HepG2 (cell line): Measurements from ENCODE around the gene FCHSD1. TPM values are rescaled to one million over a fixed set of nuclear protein-coding genes. Genes with fewer than 3 reads are reported as not detected.

ENCODE experiments used
- ARNT2 ChIP-seq: sonication (generic); formaldehyde crosslinking; IDR thresholded peaks from 2 replicates; pipeline ENCODE4 v1.8.0; 2022; ENCODE audit warnings: mild to moderate bottlenecking, low read depth, missing genetic modification reagents, moderate library complexity
- PAX8 ChIP-seq: sonication (generic); formaldehyde crosslinking; IDR thresholded peaks from 2 replicates; pipeline ENCODE4 v1.8.0; 2022; ENCODE audit warnings: mild to moderate bottlenecking, missing genetic modification reagents, borderline replicate concordance
- polyA plus RNA-seq, 8 experiments: library from polyadenylated mRNA; depleted of rRNA in 3 of 8; stranded (reverse) in 7 of 8; unstranded in 1 of 8; fragments of >200 nt; fragmentation: Illumina TruSeq in 4 of 8; extraction: Trizol in 4 of 8; gene quantifications; 2 replicates each; pipeline versions ENCODE4 v1.2.1 to v1.2.3, GENCODE V29; 2011 to 2016; ENCODE audit warnings: low read depth in 4 of 8, missing spikeins in 1 of 8, mixed read lengths in 1 of 8; ENCODE audit not compliant: insufficient read depth in 1 of 8
- total RNA-seq, 5 experiments: library from RNA; depleted of rRNA; stranded (reverse); fragments of >200 nt; fragmentation: Illumina TruSeq; extraction: Trizol; gene quantifications; 2 replicates each; pipeline ENCODE4 v1.2.3, GENCODE V29; 2016; ENCODE audit warnings: low read depth in 1 of 5
- TF ChIP-seq, protein P1 (sequence below): sonication (generic); formaldehyde crosslinking; IDR thresholded peaks from 2 replicates; pipeline ENCODE4 v1.4.0; 2020; ENCODE audit warnings: missing genetic modification reagents
- TF ChIP-seq, protein P2 (sequence below): sonication (generic); formaldehyde crosslinking; IDR thresholded peaks from 2 replicates; pipeline ENCODE4 v1.5.0; 2020; ENCODE audit warnings: mild to moderate bottlenecking, missing genetic modification reagents
- TF ChIP-seq, protein P3 (sequence below): sonication (generic); formaldehyde crosslinking; conservative IDR thresholded peaks from 2 replicates; pipeline ENCODE4 v1.4.0; 2020; ENCODE audit warnings: missing genetic modification reagents
- TF ChIP-seq, protein P4 (sequence below): IDR thresholded peaks from 2 replicates; pipeline ENCODE4 v1.4.0; 2020; ENCODE audit warnings: mild to moderate bottlenecking, missing genetic modification reagents
- TF ChIP-seq, protein P5 (sequence below): sonication (generic); formaldehyde crosslinking; IDR thresholded peaks from 2 replicates; pipeline ENCODE4 v1.5.0; 2020; ENCODE audit warnings: missing genetic modification reagents, mild to moderate bottlenecking, borderline replicate concordance

Gene FCHSD1
- total and polyA plus RNA-seq, 2 of the 13 experiments (the other 11 are each of a cell fraction or from before 2014, with no cell fraction given): 5.5 to 15.4 TPM

DNA sequence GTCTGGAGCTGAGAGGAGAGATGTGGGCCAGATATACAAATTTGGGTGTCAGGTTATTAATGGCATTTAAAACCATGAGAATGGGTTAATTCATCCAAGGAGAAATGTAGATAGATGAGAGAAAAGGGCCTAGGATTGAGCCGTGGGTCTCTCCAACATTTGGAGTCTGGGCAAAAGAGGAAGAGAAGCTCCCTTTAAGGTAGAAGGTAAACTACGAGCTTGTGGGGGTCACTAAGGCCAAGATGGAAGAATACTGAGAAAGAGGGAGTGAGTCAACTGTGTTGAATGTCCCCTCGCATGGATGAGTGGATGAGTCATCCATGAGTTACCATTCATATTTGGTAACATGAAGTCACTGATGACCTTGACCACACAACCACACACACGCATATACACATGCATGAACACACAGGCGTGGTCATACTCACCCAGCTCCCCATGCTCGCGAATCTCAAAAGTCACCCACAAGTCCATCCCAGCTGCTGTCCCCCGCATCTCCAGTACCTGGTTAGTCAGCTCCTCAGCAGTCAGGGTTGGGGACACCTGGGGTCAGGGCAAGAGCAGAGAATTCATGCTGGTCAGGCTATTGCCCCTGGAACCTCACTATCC, 6.8 kb upstream of the FCHSD1 start (continued):
- TF ChIP-seq, protein P1, sequence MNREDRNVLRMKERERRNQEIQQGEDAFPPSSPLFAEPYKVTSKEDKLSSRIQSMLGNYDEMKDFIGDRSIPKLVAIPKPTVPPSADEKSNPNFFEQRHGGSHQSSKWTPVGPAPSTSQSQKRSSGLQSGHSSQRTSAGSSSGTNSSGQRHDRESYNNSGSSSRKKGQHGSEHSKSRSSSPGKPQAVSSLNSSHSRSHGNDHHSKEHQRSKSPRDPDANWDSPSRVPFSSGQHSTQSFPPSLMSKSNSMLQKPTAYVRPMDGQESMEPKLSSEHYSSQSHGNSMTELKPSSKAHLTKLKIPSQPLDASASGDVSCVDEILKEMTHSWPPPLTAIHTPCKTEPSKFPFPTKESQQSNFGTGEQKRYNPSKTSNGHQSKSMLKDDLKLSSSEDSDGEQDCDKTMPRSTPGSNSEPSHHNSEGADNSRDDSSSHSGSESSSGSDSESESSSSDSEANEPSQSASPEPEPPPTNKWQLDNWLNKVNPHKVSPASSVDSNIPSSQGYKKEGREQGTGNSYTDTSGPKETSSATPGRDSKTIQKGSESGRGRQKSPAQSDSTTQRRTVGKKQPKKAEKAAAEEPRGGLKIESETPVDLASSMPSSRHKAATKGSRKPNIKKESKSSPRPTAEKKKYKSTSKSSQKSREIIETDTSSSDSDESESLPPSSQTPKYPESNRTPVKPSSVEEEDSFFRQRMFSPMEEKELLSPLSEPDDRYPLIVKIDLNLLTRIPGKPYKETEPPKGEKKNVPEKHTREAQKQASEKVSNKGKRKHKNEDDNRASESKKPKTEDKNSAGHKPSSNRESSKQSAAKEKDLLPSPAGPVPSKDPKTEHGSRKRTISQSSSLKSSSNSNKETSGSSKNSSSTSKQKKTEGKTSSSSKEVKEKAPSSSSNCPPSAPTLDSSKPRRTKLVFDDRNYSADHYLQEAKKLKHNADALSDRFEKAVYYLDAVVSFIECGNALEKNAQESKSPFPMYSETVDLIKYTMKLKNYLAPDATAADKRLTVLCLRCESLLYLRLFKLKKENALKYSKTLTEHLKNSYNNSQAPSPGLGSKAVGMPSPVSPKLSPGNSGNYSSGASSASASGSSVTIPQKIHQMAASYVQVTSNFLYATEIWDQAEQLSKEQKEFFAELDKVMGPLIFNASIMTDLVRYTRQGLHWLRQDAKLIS: no peak
- TF ChIP-seq, protein P2, sequence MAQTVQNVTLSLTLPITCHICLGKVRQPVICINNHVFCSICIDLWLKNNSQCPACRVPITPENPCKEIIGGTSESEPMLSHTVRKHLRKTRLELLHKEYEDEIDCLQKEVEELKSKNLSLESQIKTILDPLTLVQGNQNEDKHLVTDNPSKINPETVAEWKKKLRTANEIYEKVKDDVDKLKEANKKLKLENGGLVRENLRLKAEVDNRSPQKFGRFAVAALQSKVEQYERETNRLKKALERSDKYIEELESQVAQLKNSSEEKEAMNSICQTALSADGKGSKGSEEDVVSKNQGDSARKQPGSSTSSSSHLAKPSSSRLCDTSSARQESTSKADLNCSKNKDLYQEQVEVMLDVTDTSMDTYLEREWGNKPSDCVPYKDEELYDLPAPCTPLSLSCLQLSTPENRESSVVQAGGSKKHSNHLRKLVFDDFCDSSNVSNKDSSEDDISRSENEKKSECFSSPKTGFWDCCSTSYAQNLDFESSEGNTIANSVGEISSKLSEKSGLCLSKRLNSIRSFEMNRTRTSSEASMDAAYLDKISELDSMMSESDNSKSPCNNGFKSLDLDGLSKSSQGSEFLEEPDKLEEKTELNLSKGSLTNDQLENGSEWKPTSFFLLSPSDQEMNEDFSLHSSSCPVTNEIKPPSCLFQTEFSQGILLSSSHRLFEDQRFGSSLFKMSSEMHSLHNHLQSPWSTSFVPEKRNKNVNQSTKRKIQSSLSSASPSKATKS (CRISPR knock-in tag): no peak
- TF ChIP-seq, protein P3, sequence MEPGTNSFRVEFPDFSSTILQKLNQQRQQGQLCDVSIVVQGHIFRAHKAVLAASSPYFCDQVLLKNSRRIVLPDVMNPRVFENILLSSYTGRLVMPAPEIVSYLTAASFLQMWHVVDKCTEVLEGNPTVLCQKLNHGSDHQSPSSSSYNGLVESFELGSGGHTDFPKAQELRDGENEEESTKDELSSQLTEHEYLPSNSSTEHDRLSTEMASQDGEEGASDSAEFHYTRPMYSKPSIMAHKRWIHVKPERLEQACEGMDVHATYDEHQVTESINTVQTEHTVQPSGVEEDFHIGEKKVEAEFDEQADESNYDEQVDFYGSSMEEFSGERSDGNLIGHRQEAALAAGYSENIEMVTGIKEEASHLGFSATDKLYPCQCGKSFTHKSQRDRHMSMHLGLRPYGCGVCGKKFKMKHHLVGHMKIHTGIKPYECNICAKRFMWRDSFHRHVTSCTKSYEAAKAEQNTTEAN (CRISPR knock-in tag): no peak
- TF ChIP-seq PAX8 (CRISPR knock-in tag) (no peak), ARNT2 (CRISPR knock-in tag) (no peak)
- TF ChIP-seq, protein P4, sequence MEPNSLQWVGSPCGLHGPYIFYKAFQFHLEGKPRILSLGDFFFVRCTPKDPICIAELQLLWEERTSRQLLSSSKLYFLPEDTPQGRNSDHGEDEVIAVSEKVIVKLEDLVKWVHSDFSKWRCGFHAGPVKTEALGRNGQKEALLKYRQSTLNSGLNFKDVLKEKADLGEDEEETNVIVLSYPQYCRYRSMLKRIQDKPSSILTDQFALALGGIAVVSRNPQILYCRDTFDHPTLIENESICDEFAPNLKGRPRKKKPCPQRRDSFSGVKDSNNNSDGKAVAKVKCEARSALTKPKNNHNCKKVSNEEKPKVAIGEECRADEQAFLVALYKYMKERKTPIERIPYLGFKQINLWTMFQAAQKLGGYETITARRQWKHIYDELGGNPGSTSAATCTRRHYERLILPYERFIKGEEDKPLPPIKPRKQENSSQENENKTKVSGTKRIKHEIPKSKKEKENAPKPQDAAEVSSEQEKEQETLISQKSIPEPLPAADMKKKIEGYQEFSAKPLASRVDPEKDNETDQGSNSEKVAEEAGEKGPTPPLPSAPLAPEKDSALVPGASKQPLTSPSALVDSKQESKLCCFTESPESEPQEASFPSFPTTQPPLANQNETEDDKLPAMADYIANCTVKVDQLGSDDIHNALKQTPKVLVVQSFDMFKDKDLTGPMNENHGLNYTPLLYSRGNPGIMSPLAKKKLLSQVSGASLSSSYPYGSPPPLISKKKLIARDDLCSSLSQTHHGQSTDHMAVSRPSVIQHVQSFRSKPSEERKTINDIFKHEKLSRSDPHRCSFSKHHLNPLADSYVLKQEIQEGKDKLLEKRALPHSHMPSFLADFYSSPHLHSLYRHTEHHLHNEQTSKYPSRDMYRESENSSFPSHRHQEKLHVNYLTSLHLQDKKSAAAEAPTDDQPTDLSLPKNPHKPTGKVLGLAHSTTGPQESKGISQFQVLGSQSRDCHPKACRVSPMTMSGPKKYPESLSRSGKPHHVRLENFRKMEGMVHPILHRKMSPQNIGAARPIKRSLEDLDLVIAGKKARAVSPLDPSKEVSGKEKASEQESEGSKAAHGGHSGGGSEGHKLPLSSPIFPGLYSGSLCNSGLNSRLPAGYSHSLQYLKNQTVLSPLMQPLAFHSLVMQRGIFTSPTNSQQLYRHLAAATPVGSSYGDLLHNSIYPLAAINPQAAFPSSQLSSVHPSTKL (CRISPR knock-in tag): peak; percentile 28; the same call in 1 of the 2 replicates
- TF ChIP-seq, protein P5, sequence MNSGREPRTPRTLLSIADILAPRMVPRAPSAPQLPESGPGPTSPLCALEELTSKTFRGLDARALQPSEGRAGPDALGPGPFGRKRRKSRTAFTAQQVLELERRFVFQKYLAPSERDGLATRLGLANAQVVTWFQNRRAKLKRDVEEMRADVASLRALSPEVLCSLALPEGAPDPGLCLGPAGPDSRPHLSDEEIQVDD (CRISPR knock-in tag): no peak
